ENCODE results near the gene SLX4IP.

Gene SLX4IP

DNA sequence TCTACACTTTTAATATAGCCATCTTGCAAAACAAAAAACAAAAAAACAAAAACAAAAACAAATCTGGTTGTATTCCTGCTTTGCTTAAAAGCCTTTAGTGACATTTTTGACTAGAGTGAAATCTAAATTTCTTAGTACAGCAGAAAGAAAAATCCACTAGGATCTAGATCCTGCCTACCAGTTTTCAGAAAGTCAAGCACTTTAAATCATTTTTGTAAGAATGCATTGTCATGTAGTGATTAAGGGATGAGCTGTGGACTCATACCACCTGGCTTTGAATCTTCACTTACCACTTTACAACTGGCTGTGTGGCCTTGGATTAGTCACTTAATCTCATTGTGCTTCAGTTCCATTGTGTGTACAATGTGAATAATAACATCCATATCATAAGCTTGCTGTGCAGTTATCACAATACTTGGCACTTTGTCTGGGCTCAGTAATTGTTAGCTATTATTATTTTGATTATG, 5.1 kb upstream of the SLX4IP start:
- H3K4ac ChIP-seq (ENCODE audit: low read depth in 1 of 2, low read length in 2 of 2): no peak overlapping the region
- peaks cover 4% of the 10 kb centered on the region in 2 experiments for H3K36me3 ChIP-seq (ENCODE audit: control insufficient read depth in 1 of 2, insufficient read depth in 2 of 2, low read depth in 1 of 2, low read length in 2 of 2)
- no peak overlapping the region for H2BK5ac ChIP-seq (ENCODE audit: low read depth, low read length, poor library complexity, severe bottlenecking)
- peak overlapping the region; percentile 28 for H3K9ac ChIP-seq (ENCODE audit: low read length)
- H3K14ac ChIP-seq (ENCODE audit: low read length in 2 of 2): no peak overlapping the region
- H3K4me3 ChIP-seq (ENCODE audit: insufficient read depth in 1 of 2, low read depth in 1 of 2, low read length in 2 of 2): no peak overlapping the region
- H2AK5ac ChIP-seq (ENCODE audit: low read length, severe bottlenecking): no peak overlapping the region
- H2AFZ ChIP-seq (ENCODE audit: low read depth, low read length): no peak overlapping the region
- peaks cover 30% of the 10 kb centered on the region for H3K79me1 ChIP-seq (replicated peaks; ENCODE audit: low read length, poor library complexity, severe bottlenecking)
- H3K4me2 ChIP-seq (ENCODE audit: low read length, poor library complexity, severe bottlenecking): no peak overlapping the region
- no peak overlapping the region for H2BK120ac ChIP-seq (ENCODE audit: low read depth, low read length)
- H3K18ac ChIP-seq (ENCODE audit: low read depth in 1 of 2, low read length in 2 of 2): no peak overlapping the region
- H3K4me1 ChIP-seq (ENCODE audit: control insufficient read depth, insufficient read depth, low read depth, low read length): peaks cover 4% of the 10 kb centered on the region
- H3K9me3 ChIP-seq (ENCODE audit: control insufficient read depth, low read length): no peaks in the 10 kb centered on the region
- DNase-seq: no peak
- no peak overlapping the region for H2BK15ac ChIP-seq (ENCODE audit: low read depth, poor library complexity, severe bottlenecking)
- no peaks in the 10 kb centered on the region for H3K27me3 ChIP-seq (ENCODE audit: control insufficient read depth in 1 of 2, insufficient read depth in 1 of 2, low read length in 2 of 2)
- no peak overlapping the region for H4K91ac ChIP-seq (ENCODE audit: low read length)
- H2BK12ac ChIP-seq (ENCODE audit: low read length in 2 of 2): no peak overlapping the region
- no peak overlapping the region for H3K23ac ChIP-seq (ENCODE audit: low read length in 2 of 2)
- H4K8ac ChIP-seq (ENCODE audit: low read length): no peak overlapping the region
- no peak overlapping the region for H3K27ac ChIP-seq (ENCODE audit: low read length, poor library complexity, severe bottlenecking)

GRCh38 chr20:10430704-10431103, 4.4 kb upstream of the SLX4IP start:
- Histone ChIP-seq H3K14ac (ENCODE audit: low read length in 2 of 2) (no peak overlapping the region), H2AK5ac (ENCODE audit: low read length, severe bottlenecking) (no peak overlapping the region), H3K18ac (ENCODE audit: low read depth in 1 of 2, low read length in 2 of 2) (no peak overlapping the region)

DNA sequence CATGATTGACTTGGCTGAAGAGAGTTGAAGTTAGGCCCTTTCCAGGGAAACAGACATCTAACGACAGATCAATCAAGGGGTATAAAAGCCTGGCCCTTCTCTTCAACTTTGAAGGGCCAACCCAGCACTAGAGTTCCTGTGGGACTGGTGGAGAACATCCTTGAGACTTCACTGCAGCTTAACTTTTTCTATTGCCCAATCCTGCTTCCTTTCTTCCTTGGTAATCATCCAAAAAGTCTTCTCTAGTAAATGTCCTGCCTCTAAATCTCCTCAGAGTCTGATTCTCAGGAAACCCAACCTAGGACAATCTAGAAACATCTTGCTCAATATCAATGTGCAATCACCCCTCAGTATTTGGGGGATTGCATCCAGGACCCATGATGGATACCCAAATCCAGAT, 3.0 kb upstream of the SLX4IP start:
- Histone ChIP-seq H2BK5ac (ENCODE audit: low read depth, low read length, poor library complexity, severe bottlenecking) (no peak overlapping the region), H3K36me3 (ENCODE audit: control insufficient read depth in 1 of 2, insufficient read depth in 2 of 2, low read depth in 1 of 2, low read length in 2 of 2) (no peaks in the 10 kb centered on the region), H2BK12ac (ENCODE audit: low read length in 2 of 2) (no peak overlapping the region), H4K91ac (ENCODE audit: low read length) (no peak overlapping the region), H3K18ac (ENCODE audit: low read depth in 1 of 2, low read length in 2 of 2) (no peak overlapping the region), H3K4ac (ENCODE audit: low read depth in 1 of 2, low read length in 2 of 2) (no peak overlapping the region), H3K79me1 (replicated peaks; ENCODE audit: low read length, poor library complexity, severe bottlenecking) (peaks cover 33% of the 10 kb centered on the region), H2BK15ac (ENCODE audit: low read depth, poor library complexity, severe bottlenecking) (no peak overlapping the region), H3K27me3 (ENCODE audit: control insufficient read depth in 1 of 2, insufficient read depth in 1 of 2, low read length in 2 of 2) (no peaks in the 10 kb centered on the region), H2AFZ (ENCODE audit: low read depth, low read length) (no peak overlapping the region), H3K4me3 (ENCODE audit: insufficient read depth in 1 of 2, low read depth in 1 of 2, low read length in 2 of 2) (no peak overlapping the region), H3K4me1 (ENCODE audit: control insufficient read depth, insufficient read depth, low read depth, low read length) (peaks cover 6% of the 10 kb centered on the region), H3K4me2 (ENCODE audit: low read length, poor library complexity, severe bottlenecking) (no peak overlapping the region), H3K9me3 (ENCODE audit: control insufficient read depth, low read length) (no peaks in the 10 kb centered on the region), H3K9ac (ENCODE audit: low read length) (no peak overlapping the region), H2BK120ac (ENCODE audit: low read depth, low read length) (no peak overlapping the region), H2AK5ac (ENCODE audit: low read length, severe bottlenecking) (no peak overlapping the region), H3K14ac (ENCODE audit: low read length in 2 of 2) (no peak overlapping the region), H4K8ac (ENCODE audit: low read length) (no peak overlapping the region), H3K27ac (ENCODE audit: low read length, poor library complexity, severe bottlenecking) (no peak overlapping the region), H3K23ac (ENCODE audit: low read length in 2 of 2) (no peak overlapping the region)
- WGBS: 90% methylated on average over 1 of the region's 1 CpG
- DNase-seq: no peak

More at GRCh38 chr20:10430704-10431103, 4.4 kb upstream of the SLX4IP start:
- H3K23ac ChIP-seq (ENCODE audit: low read length in 2 of 2): no peak overlapping the region
- no peak overlapping the region for H2BK5ac ChIP-seq (ENCODE audit: low read depth, low read length, poor library complexity, severe bottlenecking)
- peaks cover 4% of the 10 kb centered on the region in 2 experiments for H3K36me3 ChIP-seq (ENCODE audit: control insufficient read depth in 1 of 2, insufficient read depth in 2 of 2, low read depth in 1 of 2, low read length in 2 of 2)
- H3K27me3 ChIP-seq (ENCODE audit: control insufficient read depth in 1 of 2, insufficient read depth in 1 of 2, low read length in 2 of 2): no peaks in the 10 kb centered on the region
- H3K4me3 ChIP-seq (ENCODE audit: insufficient read depth in 1 of 2, low read depth in 1 of 2, low read length in 2 of 2): no peak overlapping the region
- no peak overlapping the region for H4K91ac ChIP-seq (ENCODE audit: low read length)
- H2BK120ac ChIP-seq (ENCODE audit: low read depth, low read length): no peak overlapping the region
- no peak overlapping the region for H3K4ac ChIP-seq (ENCODE audit: low read depth in 1 of 2, low read length in 2 of 2)
- no peak overlapping the region for H2BK15ac ChIP-seq (ENCODE audit: low read depth, poor library complexity, severe bottlenecking)
- WGBS: 96% methylated on average over 3 of the region's 5 CpGs
- H3K9ac ChIP-seq (ENCODE audit: low read length): no peak overlapping the region
- peaks cover 4% of the 10 kb centered on the region for H3K4me1 ChIP-seq (ENCODE audit: control insufficient read depth, insufficient read depth, low read depth, low read length)
- DNase-seq: no peak
- peaks cover 33% of the 10 kb centered on the region for H3K79me1 ChIP-seq (replicated peaks; ENCODE audit: low read length, poor library complexity, severe bottlenecking)
- H3K9me3 ChIP-seq (ENCODE audit: control insufficient read depth, low read length): no peaks in the 10 kb centered on the region
- H3K27ac ChIP-seq (ENCODE audit: low read length, poor library complexity, severe bottlenecking): no peak overlapping the region
- H4K8ac ChIP-seq (ENCODE audit: low read length): no peak overlapping the region
- H2BK12ac ChIP-seq (ENCODE audit: low read length in 2 of 2): no peak overlapping the region
- no peak overlapping the region for H3K4me2 ChIP-seq (ENCODE audit: low read length, poor library complexity, severe bottlenecking)
- no peak overlapping the region for H2AFZ ChIP-seq (ENCODE audit: low read depth, low read length)

- Histone ChIP-seq H2AFZ (ENCODE audit: low read depth, low read length) (peak overlapping the region; percentile 89), H2BK120ac (ENCODE audit: low read depth, low read length) (peak overlapping the region; percentile 79), H3K4me3 (ENCODE audit: insufficient read depth in 1 of 2, low read depth in 1 of 2, low read length in 2 of 2) (peak overlapping the region; percentile 84 to 98), H3K4ac (ENCODE audit: low read depth in 1 of 2, low read length in 2 of 2) (peak overlapping the region; percentile 81 to 90), H3K23ac (ENCODE audit: low read length in 2 of 2) (peak overlapping the region; percentile 16 to 98), H2AK5ac (ENCODE audit: low read length, severe bottlenecking) (no peak overlapping the region), H3K36me3 (ENCODE audit: control insufficient read depth in 1 of 2, insufficient read depth in 2 of 2, low read depth in 1 of 2, low read length in 2 of 2) (no peaks in the 10 kb centered on the region), H4K91ac (ENCODE audit: low read length) (peak overlapping the region; percentile 96), H3K14ac (ENCODE audit: low read length in 2 of 2) (peak overlapping the region in 1 of 2 experiments; percentile 98), H3K27ac (ENCODE audit: low read length, poor library complexity, severe bottlenecking) (no peak overlapping the region), H3K27me3 (ENCODE audit: control insufficient read depth in 1 of 2, insufficient read depth in 1 of 2, low read length in 2 of 2) (no peaks in the 10 kb centered on the region), H3K79me1 (replicated peaks; ENCODE audit: low read length, poor library complexity, severe bottlenecking) (peaks cover 33% of the 10 kb centered on the region), H3K4me1 (ENCODE audit: control insufficient read depth, insufficient read depth, low read depth, low read length) (peaks cover 6% of the 10 kb centered on the region), H3K9ac (ENCODE audit: low read length) (peak overlapping the region; percentile 99), H3K4me2 (ENCODE audit: low read length, poor library complexity, severe bottlenecking) (peak overlapping the region; percentile 95), H2BK5ac (ENCODE audit: low read depth, low read length, poor library complexity, severe bottlenecking) (no peak overlapping the region), H2BK15ac (ENCODE audit: low read depth, poor library complexity, severe bottlenecking) (no peak overlapping the region), H2BK12ac (ENCODE audit: low read length in 2 of 2) (peak overlapping the region in 1 of 2 experiments; percentile 54), H4K8ac (ENCODE audit: low read length) (peak overlapping the region; percentile 94), H3K18ac (ENCODE audit: low read depth in 1 of 2, low read length in 2 of 2) (peak overlapping the region; percentile 82 to 94), H3K9me3 (ENCODE audit: control insufficient read depth, low read length) (no peaks in the 10 kb centered on the region)
- DNase-seq: peak; percentile 34
- WGBS: 59% methylated on average over 30 of the region's 30 CpGs
Observed at GRCh38 chr20:10433014-10433622, 2.0 kb upstream of the SLX4IP start.
